K562 treated with DMSO at 1 percent for 12 hours (cell line): ENCODE results near the gene ATP5MK. TPM values are rescaled to one million over a fixed set of nuclear protein-coding genes. Genes with fewer than 3 reads are reported as not detected.

ENCODE experiments used
- total RNA-seq: library from RNA; unstranded; fragments of 300-600 nt; gene quantifications from 2 replicates; pipeline ENCODE4 v1.2.3, GENCODE V29; 2022; ENCODE audit not compliant: insufficient read depth

Gene ATP5MK, protein sequence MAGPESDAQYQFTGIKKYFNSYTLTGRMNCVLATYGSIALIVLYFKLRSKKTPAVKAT
- 484 and 546 TPM in 2 replicates for total RNA-seq

DNA sequence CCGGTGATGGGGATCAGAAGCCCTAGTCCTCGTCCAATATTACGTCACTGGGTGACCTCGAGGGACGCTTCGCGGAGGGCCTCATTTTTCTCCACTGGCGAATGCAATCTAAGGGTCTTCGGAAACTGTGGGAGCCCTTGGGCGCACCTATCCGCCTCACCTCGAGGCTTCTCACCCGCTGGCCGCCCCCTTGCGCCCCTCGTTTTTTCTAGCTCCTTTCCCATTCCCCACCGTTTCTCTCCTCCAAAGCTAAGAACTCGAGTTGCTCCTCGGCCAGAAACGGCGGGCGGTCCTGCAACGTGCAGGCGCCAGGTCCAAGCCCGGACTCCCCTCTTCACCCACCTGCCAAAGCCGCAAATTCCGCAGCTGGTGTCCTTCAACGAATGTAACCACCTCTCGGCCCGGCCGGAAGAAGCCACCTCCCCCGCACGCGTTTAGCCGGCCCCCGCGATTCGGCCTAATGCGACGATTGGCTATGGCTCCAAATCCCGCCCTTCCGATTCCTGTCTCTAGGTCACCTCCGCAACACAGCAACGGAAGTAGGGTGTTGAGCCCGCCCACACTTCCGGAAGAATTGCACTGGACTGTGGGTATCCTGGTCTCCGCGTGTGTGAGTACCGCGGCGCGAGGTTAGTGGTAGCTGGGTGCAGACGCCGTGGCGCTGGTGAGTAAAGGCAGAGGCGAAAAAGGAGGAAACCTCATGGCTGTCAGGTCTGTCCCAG, at the start of gene ATP5MK, which contains the start of gene PDCD11:
Gene ATP5MK, minus strand, starts transcription at position 409 of the 722 bp plus-strand sequence. CDS start 4,018 bp downstream, outside the sequence.
Gene PDCD11, plus strand, starts transcription at position 560 of the 722 bp plus-strand sequence. CDS start 1,801 bp downstream, outside the sequence.

DNA sequence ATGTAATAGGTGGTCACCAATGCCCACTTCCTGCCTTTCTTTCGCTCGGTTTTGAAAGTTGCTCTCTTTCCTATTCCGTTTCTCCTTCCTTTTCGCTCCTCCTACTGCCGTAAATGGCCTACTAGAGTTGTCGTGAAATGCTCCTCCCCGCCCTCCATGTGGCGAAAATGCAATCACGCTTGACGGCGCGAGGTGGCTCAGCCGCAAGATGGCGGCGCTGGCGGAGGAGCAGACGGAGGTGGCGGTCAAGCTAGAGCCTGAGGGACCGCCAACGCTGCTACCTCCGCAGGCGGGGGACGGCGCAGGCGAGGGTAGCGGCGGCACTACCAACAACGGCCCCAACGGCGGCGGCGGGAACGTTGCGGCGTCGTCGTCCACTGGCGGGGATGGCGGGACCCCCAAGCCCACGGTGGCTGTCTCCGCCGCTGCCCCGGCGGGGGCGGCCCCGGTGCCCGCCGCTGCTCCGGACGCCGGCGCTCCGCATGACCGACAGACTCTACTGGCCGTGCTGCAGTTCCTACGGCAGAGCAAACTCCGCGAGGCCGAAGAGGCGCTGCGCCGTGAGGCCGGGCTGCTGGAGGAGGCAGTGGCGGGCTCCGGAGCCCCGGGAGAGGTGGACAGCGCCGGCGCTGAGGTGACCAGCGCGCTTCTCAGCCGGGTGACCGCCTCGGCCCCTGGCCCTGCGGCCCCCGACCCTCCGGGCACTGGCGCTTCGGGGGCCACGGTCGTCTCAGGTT, 28.3 kb downstream of the ATP5MK start, which contains the start of gene TAF5:
Gene TAF5, plus strand, starts transcription at position 195 of the 737 bp plus-strand sequence. Its CDS starts 14 bp downstream, at position 209.

DNA sequence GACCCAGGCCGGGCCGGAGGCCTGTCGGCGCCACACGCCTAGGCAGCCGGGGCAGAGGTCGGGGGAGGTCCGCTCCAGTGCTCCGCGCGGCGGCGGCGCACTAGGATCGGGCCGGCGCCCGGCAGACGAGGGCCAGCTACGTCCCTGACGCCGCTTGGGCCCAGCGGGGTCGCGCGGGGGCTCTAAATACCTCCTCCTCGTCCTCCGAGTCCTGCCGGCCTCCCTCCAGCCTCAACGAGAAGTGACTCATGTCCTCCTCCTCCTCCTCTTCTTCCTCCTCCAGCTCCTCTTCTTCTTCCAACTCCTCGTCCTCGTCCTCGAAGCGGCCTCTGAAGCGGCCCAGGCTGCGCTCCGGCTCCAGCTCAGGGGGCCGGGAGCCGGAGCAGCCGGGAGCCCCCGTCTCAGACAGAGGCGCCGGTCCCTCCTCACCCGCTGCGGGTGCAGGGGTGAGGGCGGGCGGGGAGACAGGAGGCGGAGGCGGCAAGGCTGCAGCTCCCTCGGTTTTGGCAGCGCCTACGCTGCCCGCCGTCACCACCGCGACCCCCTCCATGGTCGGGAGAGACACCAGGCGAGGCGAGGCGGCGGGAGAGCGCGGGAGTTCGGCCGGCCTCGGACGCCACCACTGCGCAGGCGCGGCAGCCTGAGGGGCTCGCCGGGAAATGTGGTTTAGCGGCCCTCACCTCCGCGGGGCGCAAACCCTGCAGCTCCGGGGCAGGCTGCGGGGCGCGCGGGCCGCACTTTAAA, 45.6 kb downstream of the ATP5MK start, which contains the start of gene PCGF6:
Gene PCGF6, minus strand, starts transcription at position 624 of the 744 bp plus-strand sequence. Its CDS starts 74 bp downstream, at position 550.

Other genes with a start within 250 kb of the ATP5MK start
- gene NT5C2, start 203.2 kb downstream of the ATP5MK start, total RNA-seq: 21.6 and 55.2 TPM in 2 replicates
- gene RPEL1, start 150.6 kb downstream of the ATP5MK start, total RNA-seq: not detected in 2 replicates
- gene INA, start 119.3 kb downstream of the ATP5MK start, total RNA-seq: not detected in 2 replicates
- 9.6 and 18.2 TPM in 2 replicates for gene PCGF6, start 45.3 kb downstream of the ATP5MK start, total RNA-seq
- 4.6 and 10.2 TPM in 2 replicates for gene TAF5, start 28.5 kb downstream of the ATP5MK start, total RNA-seq
- gene PDCD11, start 151 bp upstream of the ATP5MK start, total RNA-seq: 8.8 and 22.4 TPM in 2 replicates
- 0.83 and 1.7 TPM in 2 replicates for gene CALHM2, start 55.9 kb upstream of the ATP5MK start, total RNA-seq
- gene CALHM1, start 62.4 kb upstream of the ATP5MK start, total RNA-seq: not detected in 2 replicates
- gene CALHM3, start 82.8 kb upstream of the ATP5MK start, total RNA-seq: not detected in 2 replicates
- gene NEURL1, start 97.2 kb upstream of the ATP5MK start, total RNA-seq: 0.64 TPM in 1 of 2 replicates, not detected in the other